ENCODE data around the gene EFCAB5.
"Not testable (repeated sequence)": the region's sequence is repeated elsewhere in the genome, so short reads cannot be mapped to it uniquely, and the experiment has no call there.

The EFCAB5 gene

DNA sequence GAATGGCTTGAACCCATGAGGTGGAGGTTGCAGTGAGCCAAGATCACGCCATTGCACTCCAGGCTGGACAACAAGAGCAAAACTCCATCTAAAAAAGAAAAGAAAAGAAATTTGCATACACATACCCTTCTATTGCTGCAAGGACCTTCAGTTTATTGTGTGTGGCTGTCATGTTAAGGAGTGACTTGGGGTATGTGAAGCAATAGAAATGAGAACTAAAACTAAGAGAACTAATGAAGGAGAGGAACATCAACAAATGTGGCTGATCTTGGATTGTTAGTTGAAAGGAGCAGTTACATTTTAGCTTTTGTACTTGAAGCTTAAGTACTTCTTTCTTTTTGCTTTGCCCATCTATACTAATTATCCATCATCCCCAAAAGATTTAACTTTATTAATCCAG is 162.5 kb downstream of the EFCAB5 start:
- no peak for DNase-seq

DNA sequence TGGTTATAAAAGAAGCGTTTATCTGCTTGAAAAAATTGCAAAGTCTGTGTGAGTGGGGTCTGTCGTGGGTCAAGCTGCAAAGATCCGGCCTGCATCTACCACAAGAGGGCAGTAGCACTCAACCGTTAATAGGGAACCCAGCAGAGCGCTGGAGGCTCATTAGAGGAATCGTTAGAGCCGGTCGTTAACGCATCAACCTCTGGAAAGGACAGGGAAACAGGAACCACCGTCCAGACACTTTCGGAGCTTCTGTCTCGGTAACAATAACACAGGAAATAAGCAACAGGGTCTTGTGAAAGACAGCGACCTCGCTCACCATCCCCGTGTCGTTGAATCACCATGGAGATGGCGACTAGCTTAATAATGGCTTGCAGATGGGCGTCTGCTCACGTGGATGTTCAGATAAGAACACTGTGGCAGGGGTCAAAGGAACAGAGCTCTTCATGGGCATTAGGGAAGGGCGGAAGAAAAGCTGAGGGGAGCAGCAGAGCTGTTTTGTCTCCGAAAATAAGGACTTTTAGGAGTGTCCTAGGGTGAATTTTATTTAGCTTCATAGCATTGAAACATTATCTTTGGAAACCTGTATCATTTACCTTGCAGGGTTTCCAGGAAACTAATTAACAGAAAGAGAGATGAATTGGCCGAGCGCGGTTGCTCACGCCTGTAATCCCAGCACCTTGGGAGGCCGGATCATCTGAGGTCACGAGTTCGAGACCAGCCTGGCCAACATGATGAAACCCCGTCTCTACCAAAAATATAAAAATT is 163.3 kb downstream of the EFCAB5 start:
- peak; percentile 77 for DNase-seq

DNA sequence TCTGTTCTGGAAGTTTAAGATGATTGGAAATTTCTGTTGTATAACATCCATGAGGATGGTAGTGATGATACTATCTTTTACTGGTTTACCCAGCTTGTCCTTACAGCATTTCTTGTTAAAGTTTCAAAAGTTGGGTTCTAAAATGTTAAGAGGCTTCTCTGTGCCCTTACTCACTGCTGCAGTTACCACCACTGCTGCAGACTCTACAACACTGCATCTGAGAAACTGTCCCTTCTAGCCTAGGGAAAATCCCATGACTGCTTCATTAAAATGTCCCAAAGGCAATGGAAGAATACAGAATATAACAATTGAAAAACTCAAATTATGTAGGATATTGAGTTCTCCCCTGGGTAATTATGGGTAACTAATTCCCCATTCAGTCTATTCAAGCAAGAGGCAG is 171.4 kb downstream of the EFCAB5 start:
- DNase-seq: no peak

DNA sequence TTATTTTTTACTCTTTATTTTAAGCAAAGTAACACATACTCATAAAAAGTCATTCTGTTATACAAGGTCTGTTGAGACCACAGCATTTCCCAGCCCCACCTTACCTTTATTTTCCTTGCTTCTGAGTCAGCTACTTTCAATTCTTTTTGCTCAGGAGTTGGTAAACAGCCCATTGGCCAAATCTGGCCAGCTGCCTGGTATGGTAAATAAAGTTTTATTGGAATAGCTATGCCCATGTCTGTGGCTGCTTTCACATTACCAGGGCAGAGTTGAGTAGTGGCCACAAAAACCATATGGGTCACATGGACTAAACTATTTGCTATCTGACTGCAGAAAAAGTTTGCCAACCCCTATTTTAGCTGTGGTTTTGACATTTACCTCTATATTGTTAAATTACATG is 171.8 kb downstream of the EFCAB5 start:
- DNase-seq: no peak

DNA sequence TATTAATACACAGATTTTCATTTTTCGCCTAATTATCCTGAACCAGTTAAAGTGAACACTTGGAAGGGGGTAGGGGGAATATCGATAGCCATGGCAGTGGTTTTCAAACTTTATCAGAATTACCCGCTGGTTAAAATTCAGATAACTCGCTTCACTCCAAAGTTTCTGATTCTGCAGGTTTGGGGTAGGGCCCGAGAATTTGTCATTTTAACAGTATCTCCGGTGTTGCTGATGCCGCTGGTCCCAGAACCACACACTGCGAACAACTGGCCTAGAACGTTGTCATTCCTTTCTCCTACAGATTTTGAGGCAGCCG is 174.9 kb downstream of the EFCAB5 start:
- no peak for DNase-seq

DNA sequence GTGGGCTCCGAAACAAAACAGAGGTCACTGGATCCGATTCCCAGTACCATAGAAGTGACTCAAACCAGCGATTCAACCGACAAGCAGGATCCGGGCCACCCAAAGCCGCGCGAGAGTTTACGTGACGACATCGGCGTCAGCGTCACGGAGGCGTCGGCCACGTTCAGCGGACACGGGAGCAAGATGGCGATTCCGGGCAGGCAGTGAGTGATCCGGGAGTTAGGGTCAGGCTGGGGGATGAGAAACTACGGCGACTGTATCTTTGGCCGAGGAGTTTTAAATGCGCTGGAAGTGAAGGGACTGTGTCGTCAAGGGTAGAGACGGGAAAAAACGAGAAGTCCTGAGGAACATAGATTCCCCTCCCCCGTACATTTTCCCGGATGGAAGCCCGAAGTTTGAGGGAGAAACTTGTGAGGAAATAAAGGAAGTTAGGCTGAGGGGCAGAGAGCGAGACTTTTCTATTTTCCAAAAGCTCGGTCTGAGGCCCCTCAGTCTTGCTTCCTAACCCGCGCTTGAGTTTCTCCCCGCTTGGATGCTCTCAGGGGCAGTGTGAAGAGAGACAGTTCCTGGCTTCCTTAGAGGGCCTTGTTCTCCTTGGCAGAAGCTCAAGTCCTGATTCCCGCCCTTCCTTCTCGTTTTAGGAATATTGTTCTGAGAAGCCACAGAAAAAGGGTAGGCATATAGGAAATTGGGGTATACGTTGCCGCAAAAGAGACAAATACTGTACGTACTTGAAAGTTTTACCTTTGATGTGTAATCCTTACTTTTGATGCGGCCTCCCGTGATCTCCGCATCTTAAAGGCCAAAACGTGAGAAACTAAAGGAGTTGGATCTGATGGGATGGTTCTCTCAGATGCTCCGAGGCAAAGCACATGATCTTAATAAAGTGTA is 175.5 kb downstream of the EFCAB5 start, which contains the start of gene NSRP1:
NSRP1 (plus strand) TSS at position 156 of the 891 bp plus-strand sequence; CDS start at position 184, 28 bp downstream.
- DNase-seq: peak; percentile 98

DNA sequence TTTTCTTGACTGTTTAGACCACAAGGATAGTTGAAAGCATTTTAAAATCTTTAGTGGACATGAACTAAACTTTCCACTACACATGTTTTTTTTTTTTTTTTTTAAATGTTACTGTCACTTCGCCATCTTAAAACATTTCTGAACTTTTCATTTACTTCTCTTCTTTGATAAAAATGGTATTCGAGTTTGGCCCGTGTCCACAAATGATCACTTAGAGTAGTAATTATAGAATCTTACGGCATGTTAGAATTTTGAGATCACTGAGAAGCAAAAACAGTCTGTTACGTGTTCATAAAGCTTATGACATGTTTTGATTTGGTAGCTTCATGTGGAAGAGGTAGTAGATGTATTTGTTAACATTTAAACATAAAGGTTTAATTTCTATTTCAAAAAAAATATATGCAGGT is 176.2 kb downstream of the EFCAB5 start:
- DNase-seq: no peak

DNA sequence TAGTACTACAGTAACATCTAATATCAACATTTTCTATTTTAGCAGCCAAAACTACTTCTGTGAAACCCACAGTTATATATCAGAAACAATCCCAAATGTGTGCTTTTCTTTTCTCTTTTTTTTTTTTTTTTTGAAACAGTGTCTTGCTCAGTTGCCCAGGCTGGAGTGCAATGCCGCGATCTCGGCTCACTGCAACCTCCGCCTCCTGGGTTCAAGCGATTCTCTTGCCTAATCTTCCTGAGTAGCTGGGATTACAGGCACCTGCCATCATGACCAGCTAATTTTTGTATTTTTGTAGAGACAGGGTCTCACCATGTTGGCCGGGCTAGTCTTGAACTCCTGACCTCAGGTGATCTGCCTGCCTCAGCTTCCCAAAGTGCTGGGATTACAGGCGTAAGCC is 177.2 kb downstream of the EFCAB5 start:
- not testable (repeated sequence) for DNase-seq

DNA sequence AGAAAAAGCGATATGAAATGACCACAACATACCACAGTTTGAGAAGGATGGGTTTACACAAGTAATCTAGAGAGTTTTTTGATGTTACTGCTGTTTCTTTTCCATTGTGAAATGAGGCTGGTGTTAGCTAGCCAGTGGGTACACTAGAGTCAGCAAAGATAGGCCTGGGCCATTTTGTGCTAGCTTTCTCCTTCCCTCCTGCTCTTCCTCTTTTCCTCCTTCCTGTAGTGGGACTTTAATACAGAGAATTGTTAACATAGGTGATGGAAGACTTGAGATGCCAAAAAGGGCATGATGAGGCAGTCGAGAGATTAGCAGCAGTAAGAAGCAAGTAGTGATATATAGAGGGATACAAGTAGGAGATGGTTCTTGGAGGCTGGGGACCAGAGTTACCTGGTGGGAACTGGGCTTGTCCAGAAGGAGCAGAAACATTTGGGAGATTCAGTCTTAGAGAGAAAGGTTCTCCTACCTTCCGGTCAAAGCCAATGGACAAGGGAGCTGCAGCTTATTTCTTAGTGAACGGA is 182.9 kb downstream of the EFCAB5 start:
- no peak for DNase-seq

DNA sequence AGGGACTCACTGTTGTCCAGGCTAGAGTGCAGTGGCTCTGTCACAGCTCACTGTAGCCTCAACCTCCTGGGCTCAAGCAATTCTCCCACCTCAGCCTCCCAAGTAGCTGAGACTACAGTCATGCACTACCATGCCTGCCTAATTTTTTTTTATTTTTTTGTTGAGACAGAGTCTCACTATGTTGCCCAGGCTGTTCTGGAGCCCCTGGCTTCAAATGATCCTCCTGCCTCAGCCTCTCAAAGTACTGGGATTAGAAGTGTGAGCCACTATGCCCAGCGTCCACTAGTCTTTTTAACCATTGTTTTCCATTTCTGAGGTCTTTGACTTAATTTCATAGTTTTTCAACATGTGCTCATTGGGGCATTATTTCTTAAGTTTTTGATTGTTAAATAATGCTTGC is 188.7 kb downstream of the EFCAB5 start:
- DNase-seq: no peak

DNA sequence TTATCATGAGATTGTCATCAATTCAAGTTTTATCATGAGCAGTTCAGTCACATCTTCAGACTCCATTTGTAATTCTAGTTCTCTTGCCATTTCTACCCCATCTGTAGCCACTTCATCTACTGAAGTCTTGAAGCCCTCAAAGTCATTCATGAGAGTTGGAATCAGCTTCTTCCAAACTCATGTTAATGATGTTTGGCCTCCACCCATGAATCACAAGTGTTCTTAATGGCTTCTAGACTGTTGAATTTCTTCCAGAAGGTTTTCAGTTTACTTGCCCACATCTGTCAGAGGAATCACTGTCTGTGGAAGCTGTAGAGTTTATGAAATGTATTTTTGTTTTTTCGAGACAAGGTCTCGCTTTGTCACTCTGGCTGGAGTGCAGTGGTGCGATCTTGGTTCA is 191.2 kb downstream of the EFCAB5 start:
- no peak for DNase-seq

DNA sequence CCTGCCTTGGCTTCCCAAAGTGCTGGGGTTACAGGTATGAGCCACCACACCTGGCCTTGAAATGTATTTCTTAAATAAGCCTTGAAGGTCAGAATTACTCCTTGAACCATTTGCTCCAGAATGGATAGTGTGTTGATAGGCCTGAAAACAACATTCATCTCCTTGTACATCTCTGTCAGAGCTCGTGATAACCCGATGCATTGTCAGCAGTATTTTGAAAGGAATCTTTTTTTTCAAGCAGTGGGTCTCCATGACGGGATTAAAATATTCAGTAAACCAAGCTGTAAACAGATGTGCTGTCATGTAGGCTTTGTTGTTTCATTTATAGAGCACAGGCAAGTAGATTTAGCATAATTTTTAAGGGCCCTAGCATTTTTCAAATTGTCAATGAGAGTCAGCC is 191.8 kb downstream of the EFCAB5 start:
- DNase-seq: no peak

DNA sequence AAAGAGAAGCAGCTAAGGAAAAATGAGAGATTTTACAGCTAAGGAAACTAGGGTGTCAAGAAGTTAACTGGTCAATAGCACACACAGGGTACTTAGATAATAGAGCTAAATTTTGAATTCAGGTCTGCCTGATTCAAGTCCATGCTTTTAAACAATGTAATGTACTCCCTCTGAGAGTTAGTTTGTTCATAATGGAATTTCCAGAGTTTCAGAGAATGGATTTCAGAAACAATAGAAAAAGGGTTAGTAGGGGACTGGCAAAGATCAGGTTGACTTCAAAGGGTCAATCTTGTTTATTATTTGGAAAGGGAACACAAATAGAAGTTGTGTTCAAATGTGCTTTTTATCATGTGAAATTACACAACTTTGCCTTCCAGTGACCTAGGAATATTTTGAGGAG is 193.1 kb downstream of the EFCAB5 start:
- DNase-seq: no peak

DNA sequence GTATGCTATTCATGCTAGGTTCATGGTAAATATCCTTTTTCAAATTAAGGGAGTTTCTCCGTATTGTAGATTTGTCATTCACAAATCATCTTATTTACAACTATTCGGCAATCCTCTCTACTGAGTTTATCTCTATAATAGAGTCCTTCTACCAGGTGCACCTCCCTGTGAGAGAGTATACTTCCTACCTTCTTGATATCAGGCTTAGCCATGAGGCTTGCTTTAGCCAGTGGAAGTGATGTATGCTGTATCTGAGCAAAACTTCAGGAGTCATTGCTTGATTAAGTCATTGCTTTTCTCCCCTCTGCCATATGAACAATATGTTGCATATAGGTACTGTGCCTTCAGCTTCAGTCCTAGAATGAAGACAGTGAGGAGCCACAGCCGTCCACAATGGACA is 195.7 kb downstream of the EFCAB5 start:
- no peak for DNase-seq

DNA sequence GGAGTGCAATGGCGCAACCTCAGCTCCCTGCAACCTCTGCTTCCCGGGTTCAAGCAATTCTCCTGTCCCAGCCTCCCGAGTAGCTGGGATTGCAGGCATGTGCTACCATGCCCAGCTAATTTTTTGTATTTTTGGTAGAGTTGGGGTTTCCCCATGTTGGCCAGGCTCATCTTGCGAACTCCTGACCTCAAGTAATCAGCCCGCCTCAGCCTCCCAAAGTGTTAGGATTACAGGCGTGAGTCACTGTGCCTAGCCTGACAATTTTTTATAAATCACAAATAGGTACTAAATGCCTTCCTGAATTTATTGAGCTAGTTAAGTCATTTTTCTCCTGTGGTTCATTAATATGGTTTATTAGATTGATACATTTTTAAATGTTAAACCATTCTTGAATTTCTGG is 206.4 kb downstream of the EFCAB5 start:
- DNase-seq: not testable (repeated sequence)

DNA sequence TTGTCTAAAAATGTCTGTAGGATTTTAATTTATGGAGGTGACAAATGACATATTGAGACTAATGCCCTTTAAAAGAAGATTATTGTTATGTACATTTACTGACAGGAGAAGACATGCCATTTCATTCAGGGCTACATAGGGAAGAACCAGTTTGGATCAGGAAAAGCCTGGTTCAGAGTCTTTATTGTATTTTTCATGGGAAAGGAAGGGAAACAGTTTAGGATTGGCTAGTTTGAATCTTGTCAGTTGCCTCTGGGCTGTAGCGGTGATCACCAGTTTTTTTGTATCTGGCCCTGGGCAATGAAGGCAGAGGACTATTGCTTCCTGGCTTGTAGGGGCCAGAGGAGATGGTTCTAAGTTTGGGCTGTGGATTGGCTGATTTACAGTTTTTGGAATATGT is 206.9 kb downstream of the EFCAB5 start:
- no peak for DNase-seq

DNA sequence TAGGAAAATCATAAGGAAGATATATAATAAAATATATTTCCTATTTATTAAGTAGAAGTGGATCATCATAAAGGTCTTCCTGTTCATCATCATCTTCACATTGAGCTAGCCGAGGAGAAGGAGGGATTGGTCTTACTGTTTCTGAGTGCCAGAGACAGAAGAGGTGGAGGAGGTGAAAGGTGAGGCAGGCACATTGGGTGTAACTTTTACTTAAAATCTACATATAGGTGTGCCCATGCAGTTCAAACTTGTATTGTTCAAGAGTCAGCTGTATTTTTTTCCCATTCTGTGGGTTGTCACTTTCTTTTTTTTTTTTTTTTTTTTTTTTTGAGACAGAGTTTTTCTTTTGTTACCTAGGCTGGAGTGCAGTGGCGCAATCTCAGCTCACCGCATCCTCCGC is 210.0 kb downstream of the EFCAB5 start:
- no peak for DNase-seq

DNA sequence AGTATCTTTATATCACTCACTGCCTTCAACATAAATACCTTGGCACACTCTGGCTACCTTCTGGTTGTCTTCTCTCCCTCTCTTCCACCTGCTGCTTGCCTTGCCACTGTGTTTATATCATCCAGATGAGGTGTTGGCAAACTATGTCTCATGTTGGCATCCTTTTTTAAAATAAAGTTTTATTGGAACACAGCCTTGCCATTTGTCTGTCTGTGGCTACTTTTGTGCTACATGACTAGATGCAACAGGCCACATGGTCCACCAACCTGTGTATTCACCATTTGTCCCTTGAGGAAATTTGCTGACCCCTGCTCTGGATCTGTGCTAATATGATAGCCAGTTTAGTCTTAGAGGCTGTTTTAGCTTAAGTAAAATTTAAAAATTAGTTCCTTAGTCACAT is 212.0 kb downstream of the EFCAB5 start:
- no peak for DNase-seq

DNA sequence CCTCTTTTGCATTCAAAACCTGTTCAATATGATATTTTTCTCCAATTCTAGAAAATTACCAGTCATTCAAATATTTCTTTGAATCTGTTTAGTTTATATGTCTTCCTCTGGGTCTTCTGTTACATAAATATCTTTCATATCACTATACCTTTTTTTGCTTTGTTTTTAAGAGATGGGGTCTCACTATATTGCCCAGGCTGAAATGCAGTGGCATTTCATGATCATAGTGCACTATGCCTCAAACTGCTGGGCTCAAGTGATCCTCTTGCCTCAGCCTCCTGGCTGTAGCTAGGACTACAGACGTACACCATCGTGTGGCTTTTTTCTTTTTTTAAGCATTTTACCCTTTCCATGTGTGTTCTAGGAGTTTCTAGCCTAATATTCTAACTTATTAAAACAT is 214.0 kb downstream of the EFCAB5 start:
- DNase-seq: no peak

All from left hindlimb (tissue), 1 donor.